Neural cell (in vitro differentiated cells): ENCODE data around the gene AFG1L. TPM values are rescaled to one million over a fixed set of nuclear protein-coding genes. Genes with fewer than 3 reads are reported as not detected.

Experiments used
- H2AFZ ChIP-seq: fragments of 200-600, 300-800 bp; sonication (generic), shearing (Covaris generic); 2 replicates; pipeline ENCODE4 v1.6.0; 2014; ENCODE audit warnings: low read depth, mild to moderate bottlenecking, antibody characterized with exemption, low read length, moderate library complexity
- H3F3A ChIP-seq: fragments of 200-600 bp; shearing (Covaris generic); 2 replicates; pipeline ENCODE4 v1.6.1; 2016; ENCODE audit warnings: mild to moderate bottlenecking, moderate library complexity, mixed read lengths, antibody characterized with exemption, low read length; ENCODE audit not compliant: insufficient read depth, poor library complexity, severe bottlenecking
- H3K27ac ChIP-seq: fragments of 200-600, 300-800 bp; sonication (generic), shearing (Covaris generic); 2 replicates; pipeline ENCODE4 v1.5.1; 2014; ENCODE audit warnings: mild to moderate bottlenecking, low read length, moderate library complexity
- H3K27me3 ChIP-seq: fragments of 300-800, 200-600 bp; sonication (generic), shearing (Covaris generic); 2 replicates; pipeline ENCODE4 v1.6.0; 2014; ENCODE audit warnings: mild to moderate bottlenecking, low read depth, low read length, moderate library complexity; ENCODE audit not compliant: insufficient read depth
- H3K36me3 ChIP-seq: fragments of 300-800, 200-600 bp; sonication (generic), shearing (Covaris generic); 2 replicates; pipeline ENCODE4 v1.5.1; 2014; ENCODE audit warnings: mild to moderate bottlenecking, antibody characterized with exemption, low read length, moderate library complexity; ENCODE audit not compliant: insufficient read depth
- H3K4me2 ChIP-seq: fragments of 300-800, 200-600 bp; sonication (generic), shearing (Covaris generic); 2 replicates; pipeline ENCODE4 v1.6.0; 2014; ENCODE audit warnings: mild to moderate bottlenecking, low read length
- H3K4me3 ChIP-seq: fragments of 300-800, 200-600 bp; sonication (generic), shearing (Covaris generic); 2 replicates; pipeline ENCODE4 v1.5.1; 2014; ENCODE audit warnings: mild to moderate bottlenecking, low read length, moderate library complexity
- H3K79me2 ChIP-seq: fragments of 200-600 bp; shearing (Covaris generic); replicated peaks from 2 replicates; pipeline ENCODE4 v1.6.0; 2014; ENCODE audit warnings: mild to moderate bottlenecking, low read length, moderate library complexity; ENCODE audit not compliant: insufficient read depth
- H3K9ac ChIP-seq: fragments of 300-800, 200-600 bp; sonication (generic), shearing (Covaris generic); 2 replicates; pipeline ENCODE4 v1.6.1; 2016; ENCODE audit warnings: mild to moderate bottlenecking, low read length, mixed read lengths
- H3K9me2 ChIP-seq: fragments of 200-600 bp; shearing (Covaris generic); 2 replicates; pipeline ENCODE4 v1.6.1; 2016; ENCODE audit warnings: mild to moderate bottlenecking, low read length, mixed read lengths; ENCODE audit not compliant: insufficient read depth
- H3K9me3 ChIP-seq: fragments of 200-600, 300-800 bp; sonication (generic), shearing (Covaris generic); 2 replicates; pipeline ENCODE4 v1.6.1; 2016; ENCODE audit warnings: mild to moderate bottlenecking, mixed run types, low read length, moderate library complexity, mixed read lengths
- H4K20me1 ChIP-seq: fragments of 200-600 bp; shearing (Covaris generic); 2 replicates; pipeline ENCODE4 v1.6.1; 2016; ENCODE audit warnings: mild to moderate bottlenecking, mixed run types; ENCODE audit not compliant: insufficient read depth
- EZH2 ChIP-seq: fragments of 200-600, 300-800 bp; shearing (Covaris generic), sonication (generic); IDR thresholded peaks from 2 replicates; pipeline ENCODE4 v1.6.1; 2014; ENCODE audit warnings: antibody characterized with exemption, low read length, borderline replicate concordance, mild to moderate bottlenecking; ENCODE audit not compliant: insufficient read depth, poor library complexity, severe bottlenecking
- RAD21 ChIP-seq: fragments of 450-650 bp; conservative IDR thresholded peaks from 2 replicates; pipeline ENCODE4 v1.6.1; 2014; ENCODE audit warnings: antibody characterized with exemption, mild to moderate bottlenecking, moderate library complexity
- SMC3 ChIP-seq: fragments of 450-650 bp; conservative IDR thresholded peaks from 2 replicates; pipeline ENCODE4 v1.6.1; 2014; ENCODE audit warnings: antibody characterized with exemption, mild to moderate bottlenecking, moderate library complexity; ENCODE audit not compliant: poor library complexity
- TAF1 ChIP-seq: IDR thresholded peaks from 2 replicates; pipeline ENCODE4 v1.6.1; 2012; ENCODE audit warnings: low read depth
- polyA plus RNA-seq: library from polyadenylated mRNA; depleted of rRNA; stranded (reverse); fragments of >200 nt; gene quantifications from 2 replicates; pipeline ENCODE4 v1.2.3, GENCODE V29; 2014
- TF ChIP-seq, protein P1 (sequence below): fragments of 450-650 bp; IDR thresholded peaks from 2 replicates; pipeline ENCODE4 v1.5.1; 2014; ENCODE audit warnings: antibody characterized with exemption, mild to moderate bottlenecking, moderate library complexity; ENCODE audit not compliant: poor library complexity, severe bottlenecking
- TF ChIP-seq, protein P2 (sequence below): IDR thresholded peaks from 2 replicates; pipeline ENCODE4 v1.6.1; 2012; ENCODE audit warnings: borderline replicate concordance

AFG1L gene
- polyA plus RNA-seq, 1 donor from 2014 or later, result 3.3 TPM

DNA sequence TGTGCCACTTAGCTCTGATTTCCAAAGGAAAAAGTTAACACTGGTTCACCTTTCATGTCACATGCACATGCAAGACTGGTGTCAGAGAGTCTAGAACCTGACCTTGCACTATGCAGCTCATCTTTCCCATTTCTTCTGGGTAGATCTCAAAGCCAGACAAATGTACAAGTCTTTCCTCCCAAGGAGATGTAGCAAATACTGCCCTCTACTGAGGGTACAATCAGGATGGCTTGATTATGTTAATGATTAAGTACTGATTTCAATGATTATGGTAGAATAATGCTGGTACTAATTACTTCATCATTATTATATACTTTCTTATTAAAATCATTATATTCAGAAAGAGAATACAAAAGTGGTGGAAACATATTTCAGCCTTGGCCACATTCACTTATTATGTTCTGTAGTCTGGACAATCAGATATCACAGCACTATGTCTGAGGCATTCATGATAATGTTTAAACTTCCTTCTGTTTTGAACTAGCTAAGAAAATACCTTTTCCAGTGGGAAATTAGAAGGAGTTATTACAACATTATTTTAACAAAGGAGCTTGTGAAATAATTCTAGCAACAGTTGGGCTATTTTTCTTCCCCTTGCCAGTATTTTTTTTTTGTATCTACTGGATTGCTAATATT lies 197.4 kb downstream of the AFG1L start:
- Histone ChIP-seq H3K27ac (no peak overlapping the region), H3K9ac (no peak overlapping the region), H3F3A (no peaks in the 10 kb centered on the region), H3K4me3 (no peak overlapping the region), H4K20me1 (no peaks in the 10 kb centered on the region), H3K9me2 (no peaks in the 10 kb centered on the region), H3K9me3 (no peaks in the 10 kb centered on the region), H3K36me3 (no peaks in the 10 kb centered on the region), H2AFZ (no peak overlapping the region), H3K4me2 (no peak overlapping the region), H3K27me3 (no peaks in the 10 kb centered on the region), H3K79me2 (no peaks in the 10 kb centered on the region)
- peak; percentile 77 for TF ChIP-seq RAD21
- TF ChIP-seq SMC3, result peak; percentile 76
- TF ChIP-seq TAF1, result no peak
- TF ChIP-seq, protein P1, sequence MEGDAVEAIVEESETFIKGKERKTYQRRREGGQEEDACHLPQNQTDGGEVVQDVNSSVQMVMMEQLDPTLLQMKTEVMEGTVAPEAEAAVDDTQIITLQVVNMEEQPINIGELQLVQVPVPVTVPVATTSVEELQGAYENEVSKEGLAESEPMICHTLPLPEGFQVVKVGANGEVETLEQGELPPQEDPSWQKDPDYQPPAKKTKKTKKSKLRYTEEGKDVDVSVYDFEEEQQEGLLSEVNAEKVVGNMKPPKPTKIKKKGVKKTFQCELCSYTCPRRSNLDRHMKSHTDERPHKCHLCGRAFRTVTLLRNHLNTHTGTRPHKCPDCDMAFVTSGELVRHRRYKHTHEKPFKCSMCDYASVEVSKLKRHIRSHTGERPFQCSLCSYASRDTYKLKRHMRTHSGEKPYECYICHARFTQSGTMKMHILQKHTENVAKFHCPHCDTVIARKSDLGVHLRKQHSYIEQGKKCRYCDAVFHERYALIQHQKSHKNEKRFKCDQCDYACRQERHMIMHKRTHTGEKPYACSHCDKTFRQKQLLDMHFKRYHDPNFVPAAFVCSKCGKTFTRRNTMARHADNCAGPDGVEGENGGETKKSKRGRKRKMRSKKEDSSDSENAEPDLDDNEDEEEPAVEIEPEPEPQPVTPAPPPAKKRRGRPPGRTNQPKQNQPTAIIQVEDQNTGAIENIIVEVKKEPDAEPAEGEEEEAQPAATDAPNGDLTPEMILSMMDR, result peak; percentile 71
- TF ChIP-seq EZH2, result no peak

DNA sequence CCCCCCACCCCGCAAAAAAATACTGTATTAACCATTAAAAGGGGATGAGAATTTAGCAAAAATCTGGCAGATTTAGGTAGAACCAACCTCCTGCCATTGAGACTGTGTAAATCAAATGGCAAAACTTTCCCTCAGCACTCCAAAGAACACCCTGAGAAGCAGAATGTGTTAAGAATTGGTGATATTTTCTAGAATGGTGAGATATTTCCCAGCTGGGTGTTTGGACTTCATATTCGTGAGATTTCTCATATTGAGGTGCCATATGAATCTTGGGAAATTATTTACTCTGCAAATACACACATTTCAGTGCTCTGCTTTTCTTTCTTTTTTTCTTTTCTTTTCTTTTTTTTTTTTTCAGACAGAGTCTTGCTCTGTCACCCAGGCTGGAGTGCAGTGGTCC lies 199.6 kb downstream of the AFG1L start:
- no peaks in the 10 kb centered on the region for H3K9me2 ChIP-seq
- no peak overlapping the region for H3K4me2 ChIP-seq
- TF ChIP-seq, protein P2, sequence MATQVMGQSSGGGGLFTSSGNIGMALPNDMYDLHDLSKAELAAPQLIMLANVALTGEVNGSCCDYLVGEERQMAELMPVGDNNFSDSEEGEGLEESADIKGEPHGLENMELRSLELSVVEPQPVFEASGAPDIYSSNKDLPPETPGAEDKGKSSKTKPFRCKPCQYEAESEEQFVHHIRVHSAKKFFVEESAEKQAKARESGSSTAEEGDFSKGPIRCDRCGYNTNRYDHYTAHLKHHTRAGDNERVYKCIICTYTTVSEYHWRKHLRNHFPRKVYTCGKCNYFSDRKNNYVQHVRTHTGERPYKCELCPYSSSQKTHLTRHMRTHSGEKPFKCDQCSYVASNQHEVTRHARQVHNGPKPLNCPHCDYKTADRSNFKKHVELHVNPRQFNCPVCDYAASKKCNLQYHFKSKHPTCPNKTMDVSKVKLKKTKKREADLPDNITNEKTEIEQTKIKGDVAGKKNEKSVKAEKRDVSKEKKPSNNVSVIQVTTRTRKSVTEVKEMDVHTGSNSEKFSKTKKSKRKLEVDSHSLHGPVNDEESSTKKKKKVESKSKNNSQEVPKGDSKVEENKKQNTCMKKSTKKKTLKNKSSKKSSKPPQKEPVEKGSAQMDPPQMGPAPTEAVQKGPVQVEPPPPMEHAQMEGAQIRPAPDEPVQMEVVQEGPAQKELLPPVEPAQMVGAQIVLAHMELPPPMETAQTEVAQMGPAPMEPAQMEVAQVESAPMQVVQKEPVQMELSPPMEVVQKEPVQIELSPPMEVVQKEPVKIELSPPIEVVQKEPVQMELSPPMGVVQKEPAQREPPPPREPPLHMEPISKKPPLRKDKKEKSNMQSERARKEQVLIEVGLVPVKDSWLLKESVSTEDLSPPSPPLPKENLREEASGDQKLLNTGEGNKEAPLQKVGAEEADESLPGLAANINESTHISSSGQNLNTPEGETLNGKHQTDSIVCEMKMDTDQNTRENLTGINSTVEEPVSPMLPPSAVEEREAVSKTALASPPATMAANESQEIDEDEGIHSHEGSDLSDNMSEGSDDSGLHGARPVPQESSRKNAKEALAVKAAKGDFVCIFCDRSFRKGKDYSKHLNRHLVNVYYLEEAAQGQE, result no peak
- TF ChIP-seq SMC3, result no peak
- TF ChIP-seq, protein P1, result no peak
- H3K4me3 ChIP-seq, result no peak overlapping the region
- H4K20me1 ChIP-seq, result no peaks in the 10 kb centered on the region
- no peak overlapping the region for H2AFZ ChIP-seq
- no peaks in the 10 kb centered on the region for H3F3A ChIP-seq
- no peaks in the 10 kb centered on the region for H3K9me3 ChIP-seq
- H3K27ac ChIP-seq, result no peak overlapping the region
- H3K36me3 ChIP-seq, result no peaks in the 10 kb centered on the region
- H3K9ac ChIP-seq, result no peak overlapping the region
- H3K79me2 ChIP-seq, result no peaks in the 10 kb centered on the region
- no peaks in the 10 kb centered on the region for H3K27me3 ChIP-seq
